ENCODE measurements around the gene LRRK2. TPM values are rescaled to one million over a fixed set of nuclear protein-coding genes. Genes with fewer than 3 reads are reported as not detected.

The LRRK2 gene
- total and polyA plus RNA-seq, 2 experiments from 2014 or later = 0.24 TPM; not detected in 1

DNA sequence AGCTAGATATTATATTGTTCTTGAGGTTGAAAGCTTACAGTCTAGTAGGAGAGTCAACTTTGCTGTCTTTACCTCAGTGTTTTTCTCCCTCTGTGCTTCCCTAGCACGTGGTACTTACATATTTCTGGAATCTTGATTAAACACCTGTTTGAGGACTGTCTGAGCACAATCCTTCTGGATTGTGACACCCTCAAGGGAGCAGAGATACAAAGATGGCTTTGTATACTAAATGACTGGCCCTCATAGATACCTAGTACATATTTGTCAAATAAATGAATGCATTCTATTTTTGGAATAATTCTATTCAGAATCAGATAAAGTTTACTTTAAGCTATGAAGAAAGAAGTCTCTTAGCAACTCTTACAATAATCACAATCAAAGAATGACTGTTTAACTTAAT, 113.3 kb downstream of the LRRK2 start (continued):
- TF ChIP-seq, protein P1, sequence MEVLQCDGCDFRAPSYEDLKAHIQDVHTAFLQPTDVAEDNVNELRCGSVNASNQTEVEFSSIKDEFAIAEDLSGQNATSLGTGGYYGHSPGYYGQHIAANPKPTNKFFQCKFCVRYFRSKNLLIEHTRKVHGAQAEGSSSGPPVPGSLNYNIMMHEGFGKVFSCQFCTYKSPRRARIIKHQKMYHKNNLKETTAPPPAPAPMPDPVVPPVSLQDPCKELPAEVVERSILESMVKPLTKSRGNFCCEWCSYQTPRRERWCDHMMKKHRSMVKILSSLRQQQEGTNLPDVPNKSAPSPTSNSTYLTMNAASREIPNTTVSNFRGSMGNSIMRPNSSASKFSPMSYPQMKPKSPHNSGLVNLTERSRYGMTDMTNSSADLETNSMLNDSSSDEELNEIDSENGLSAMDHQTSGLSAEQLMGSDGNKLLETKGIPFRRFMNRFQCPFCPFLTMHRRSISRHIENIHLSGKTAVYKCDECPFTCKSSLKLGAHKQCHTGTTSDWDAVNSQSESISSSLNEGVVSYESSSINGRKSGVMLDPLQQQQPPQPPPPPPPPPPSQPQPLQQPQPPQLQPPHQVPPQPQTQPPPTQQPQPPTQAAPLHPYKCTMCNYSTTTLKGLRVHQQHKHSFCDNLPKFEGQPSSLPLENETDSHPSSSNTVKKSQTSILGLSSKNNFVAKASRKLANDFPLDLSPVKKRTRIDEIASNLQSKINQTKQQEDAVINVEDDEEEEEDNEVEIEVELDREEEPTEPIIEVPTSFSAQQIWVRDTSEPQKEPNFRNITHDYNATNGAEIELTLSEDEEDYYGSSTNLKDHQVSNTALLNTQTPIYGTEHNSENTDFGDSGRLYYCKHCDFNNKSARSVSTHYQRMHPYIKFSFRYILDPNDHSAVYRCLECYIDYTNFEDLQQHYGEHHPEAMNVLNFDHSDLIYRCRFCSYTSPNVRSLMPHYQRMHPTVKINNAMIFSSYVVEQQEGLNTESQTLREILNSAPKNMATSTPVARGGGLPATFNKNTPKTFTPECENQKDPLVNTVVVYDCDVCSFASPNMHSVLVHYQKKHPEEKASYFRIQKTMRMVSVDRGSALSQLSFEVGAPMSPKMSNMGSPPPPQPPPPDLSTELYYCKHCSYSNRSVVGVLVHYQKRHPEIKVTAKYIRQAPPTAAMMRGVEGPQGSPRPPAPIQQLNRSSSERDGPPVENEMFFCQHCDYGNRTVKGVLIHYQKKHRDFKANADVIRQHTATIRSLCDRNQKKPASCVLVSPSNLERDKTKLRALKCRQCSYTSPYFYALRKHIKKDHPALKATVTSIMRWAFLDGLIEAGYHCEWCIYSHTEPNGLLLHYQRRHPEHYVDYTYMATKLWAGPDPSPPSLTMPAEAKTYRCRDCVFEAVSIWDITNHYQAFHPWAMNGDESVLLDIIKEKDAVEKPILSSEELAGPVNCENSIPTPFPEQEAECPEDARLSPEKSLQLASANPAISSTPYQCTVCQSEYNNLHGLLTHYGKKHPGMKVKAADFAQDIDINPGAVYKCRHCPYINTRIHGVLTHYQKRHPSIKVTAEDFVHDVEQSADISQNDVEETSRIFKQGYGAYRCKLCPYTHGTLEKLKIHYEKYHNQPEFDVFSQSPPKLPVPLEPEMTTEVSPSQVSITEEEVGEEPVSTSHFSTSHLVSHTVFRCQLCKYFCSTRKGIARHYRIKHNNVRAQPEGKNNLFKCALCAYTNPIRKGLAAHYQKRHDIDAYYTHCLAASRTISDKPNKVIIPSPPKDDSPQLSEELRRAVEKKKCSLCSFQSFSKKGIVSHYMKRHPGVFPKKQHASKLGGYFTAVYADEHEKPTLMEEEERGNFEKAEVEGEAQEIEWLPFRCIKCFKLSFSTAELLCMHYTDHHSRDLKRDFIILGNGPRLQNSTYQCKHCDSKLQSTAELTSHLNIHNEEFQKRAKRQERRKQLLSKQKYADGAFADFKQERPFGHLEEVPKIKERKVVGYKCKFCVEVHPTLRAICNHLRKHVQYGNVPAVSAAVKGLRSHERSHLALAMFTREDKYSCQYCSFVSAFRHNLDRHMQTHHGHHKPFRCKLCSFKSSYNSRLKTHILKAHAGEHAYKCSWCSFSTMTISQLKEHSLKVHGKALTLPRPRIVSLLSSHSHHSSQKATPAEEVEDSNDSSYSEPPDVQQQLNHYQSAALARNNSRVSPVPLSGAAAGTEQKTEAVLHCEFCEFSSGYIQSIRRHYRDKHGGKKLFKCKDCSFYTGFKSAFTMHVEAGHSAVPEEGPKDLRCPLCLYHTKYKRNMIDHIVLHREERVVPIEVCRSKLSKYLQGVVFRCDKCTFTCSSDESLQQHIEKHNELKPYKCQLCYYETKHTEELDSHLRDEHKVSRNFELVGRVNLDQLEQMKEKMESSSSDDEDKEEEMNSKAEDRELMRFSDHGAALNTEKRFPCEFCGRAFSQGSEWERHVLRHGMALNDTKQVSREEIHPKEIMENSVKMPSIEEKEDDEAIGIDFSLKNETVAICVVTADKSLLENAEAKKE (CRISPR knock-in tag; IDR thresholded peaks at IDR 0.05) = no peak
- TF ChIP-seq ETS1 (IDR thresholded peaks at IDR 0.05) (no peak), JUNB (IDR thresholded peaks at IDR 0.05; ENCODE audit: unreplicated experiment) (no peak)

GRCh38 chr12:40338621-40339020, 113.8 kb downstream of the LRRK2 start:
- no peak for DNase-seq (ENCODE audit: low spot score)
- Histone ChIP-seq H3K4me1 (ENCODE audit: insufficient read depth) (no peaks in the 10 kb centered on the region), H3K36me3 (ENCODE audit: insufficient read depth) (no peaks in the 10 kb centered on the region), H3K4me2 (no peak overlapping the region), H3K79me2 (replicated peaks; ENCODE audit: insufficient read depth) (no peaks in the 10 kb centered on the region), H3F3A (replicated peaks; ENCODE audit: low read depth) (no peaks in the 10 kb centered on the region), H3K27me3 (ENCODE audit: insufficient read depth) (no peaks in the 10 kb centered on the region), H4K20me1 (replicated peaks; ENCODE audit: insufficient read depth) (no peaks in the 10 kb centered on the region), H3K4me3 (no peak overlapping the region), H2AFZ (no peak overlapping the region), H3K27ac (ENCODE audit: low read depth) (no peak overlapping the region), H3K9me2 (ENCODE audit: insufficient read depth) (no peaks in the 10 kb centered on the region)
- no peak overlapping the region for H3K27ac Mint-ChIP-seq
- H3K9me3 Mint-ChIP-seq = no peaks in the 10 kb centered on the region
- no peak for ATAC-seq
- H3K27me3 Mint-ChIP-seq (ENCODE audit: insufficient read depth, low read depth, poor library complexity) = peaks cover 2% of the 10 kb centered on the region
- no peak overlapping the region for H3K4me3 Mint-ChIP-seq
- no peaks in the 10 kb centered on the region for H3K4me1 Mint-ChIP-seq
- H3K36me3 Mint-ChIP-seq (ENCODE audit: low read depth) = no peaks in the 10 kb centered on the region
- no peak for TF ChIP-seq ETS1 (IDR thresholded peaks at IDR 0.05)
- TF ChIP-seq, protein P2, sequence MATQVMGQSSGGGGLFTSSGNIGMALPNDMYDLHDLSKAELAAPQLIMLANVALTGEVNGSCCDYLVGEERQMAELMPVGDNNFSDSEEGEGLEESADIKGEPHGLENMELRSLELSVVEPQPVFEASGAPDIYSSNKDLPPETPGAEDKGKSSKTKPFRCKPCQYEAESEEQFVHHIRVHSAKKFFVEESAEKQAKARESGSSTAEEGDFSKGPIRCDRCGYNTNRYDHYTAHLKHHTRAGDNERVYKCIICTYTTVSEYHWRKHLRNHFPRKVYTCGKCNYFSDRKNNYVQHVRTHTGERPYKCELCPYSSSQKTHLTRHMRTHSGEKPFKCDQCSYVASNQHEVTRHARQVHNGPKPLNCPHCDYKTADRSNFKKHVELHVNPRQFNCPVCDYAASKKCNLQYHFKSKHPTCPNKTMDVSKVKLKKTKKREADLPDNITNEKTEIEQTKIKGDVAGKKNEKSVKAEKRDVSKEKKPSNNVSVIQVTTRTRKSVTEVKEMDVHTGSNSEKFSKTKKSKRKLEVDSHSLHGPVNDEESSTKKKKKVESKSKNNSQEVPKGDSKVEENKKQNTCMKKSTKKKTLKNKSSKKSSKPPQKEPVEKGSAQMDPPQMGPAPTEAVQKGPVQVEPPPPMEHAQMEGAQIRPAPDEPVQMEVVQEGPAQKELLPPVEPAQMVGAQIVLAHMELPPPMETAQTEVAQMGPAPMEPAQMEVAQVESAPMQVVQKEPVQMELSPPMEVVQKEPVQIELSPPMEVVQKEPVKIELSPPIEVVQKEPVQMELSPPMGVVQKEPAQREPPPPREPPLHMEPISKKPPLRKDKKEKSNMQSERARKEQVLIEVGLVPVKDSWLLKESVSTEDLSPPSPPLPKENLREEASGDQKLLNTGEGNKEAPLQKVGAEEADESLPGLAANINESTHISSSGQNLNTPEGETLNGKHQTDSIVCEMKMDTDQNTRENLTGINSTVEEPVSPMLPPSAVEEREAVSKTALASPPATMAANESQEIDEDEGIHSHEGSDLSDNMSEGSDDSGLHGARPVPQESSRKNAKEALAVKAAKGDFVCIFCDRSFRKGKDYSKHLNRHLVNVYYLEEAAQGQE (IDR thresholded peaks at IDR 0.05; ENCODE audit: unreplicated experiment) = no peak
- no peak for TF ChIP-seq NANOG (IDR thresholded peaks at IDR 0.05; ENCODE audit: borderline replicate concordance)
- TF ChIP-seq EZH2phosphoT487 (IDR thresholded peaks at IDR 0.05; ENCODE audit: unreplicated experiment) = no peak
- no peak for TF ChIP-seq STAT1 (IDR thresholded peaks at IDR 0.05; ENCODE audit: unreplicated experiment)
- no peak for TF ChIP-seq POLR2AphosphoS5 (IDR thresholded peaks at IDR 0.05; ENCODE audit: low read depth)
- TF ChIP-seq, protein P3, sequence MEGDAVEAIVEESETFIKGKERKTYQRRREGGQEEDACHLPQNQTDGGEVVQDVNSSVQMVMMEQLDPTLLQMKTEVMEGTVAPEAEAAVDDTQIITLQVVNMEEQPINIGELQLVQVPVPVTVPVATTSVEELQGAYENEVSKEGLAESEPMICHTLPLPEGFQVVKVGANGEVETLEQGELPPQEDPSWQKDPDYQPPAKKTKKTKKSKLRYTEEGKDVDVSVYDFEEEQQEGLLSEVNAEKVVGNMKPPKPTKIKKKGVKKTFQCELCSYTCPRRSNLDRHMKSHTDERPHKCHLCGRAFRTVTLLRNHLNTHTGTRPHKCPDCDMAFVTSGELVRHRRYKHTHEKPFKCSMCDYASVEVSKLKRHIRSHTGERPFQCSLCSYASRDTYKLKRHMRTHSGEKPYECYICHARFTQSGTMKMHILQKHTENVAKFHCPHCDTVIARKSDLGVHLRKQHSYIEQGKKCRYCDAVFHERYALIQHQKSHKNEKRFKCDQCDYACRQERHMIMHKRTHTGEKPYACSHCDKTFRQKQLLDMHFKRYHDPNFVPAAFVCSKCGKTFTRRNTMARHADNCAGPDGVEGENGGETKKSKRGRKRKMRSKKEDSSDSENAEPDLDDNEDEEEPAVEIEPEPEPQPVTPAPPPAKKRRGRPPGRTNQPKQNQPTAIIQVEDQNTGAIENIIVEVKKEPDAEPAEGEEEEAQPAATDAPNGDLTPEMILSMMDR (conservative IDR thresholded peaks at IDR 0.05; ENCODE audit: low read depth in 2 of 2) = no peak
- no peak for TF ChIP-seq ZNF114 (CRISPR knock-in tag; IDR thresholded peaks at IDR 0.05)
- TF ChIP-seq ZNF331 (CRISPR knock-in tag; IDR thresholded peaks at IDR 0.05; ENCODE audit: low read depth) = no peak

Data from GM23338 (cell line).